HCT116 (cell line): Measurements from ENCODE around the gene SLC12A7.

Experiments used
- EGR1 ChIP-seq: IDR thresholded peaks from 2 replicates; pipeline ENCODE4 v1.6.1; 2012; ENCODE audit warnings: low read depth
- FOSL1 ChIP-seq: IDR thresholded peaks from 2 replicates; pipeline ENCODE4 v1.6.1; 2012; ENCODE audit warnings: low read depth
- JUND ChIP-seq: IDR thresholded peaks from 2 replicates; pipeline ENCODE4 v1.6.1; 2012
- POLR2A ChIP-seq: IDR thresholded peaks from 2 replicates; pipeline ENCODE4 v1.7.0; 2011; ENCODE audit warnings: borderline replicate concordance; ENCODE audit not compliant: insufficient read depth, insufficient read length; ENCODE audit errors: extremely low read depth
- RAD21 ChIP-seq: IDR thresholded peaks from 2 replicates; pipeline ENCODE4 v1.6.1; 2012; ENCODE audit warnings: low read depth, mild to moderate bottlenecking
- SIN3A ChIP-seq: IDR thresholded peaks from 2 replicates; pipeline ENCODE4 v1.6.1; 2012; ENCODE audit warnings: low read depth
- SP1 ChIP-seq: IDR thresholded peaks from 2 replicates; pipeline ENCODE4 v1.6.1; 2012; ENCODE audit warnings: low read depth
- SRF ChIP-seq: IDR thresholded peaks from 2 replicates; pipeline ENCODE4 v1.6.1; 2012; ENCODE audit warnings: low read depth
- YY1 ChIP-seq: IDR thresholded peaks from 2 replicates; pipeline ENCODE4 v1.6.1; 2011; ENCODE audit warnings: low read length, low read depth, moderate library complexity, mild to moderate bottlenecking; ENCODE audit not compliant: insufficient replicate concordance; ENCODE audit errors: extremely low read depth
- TF ChIP-seq, protein P1 (sequence below), 3 experiments: fragments of 200-600 bp in 1 of 3; sonication (generic) in 1 of 3; IDR thresholded peaks in 2 of 3; conservative IDR thresholded peaks in 1 of 3; 2 replicates each; pipeline ENCODE4 v1.5.1; 2012 to 2017; ENCODE audit warnings: low read depth in 2 of 3, low read length in 2 of 3, antibody characterized with exemption in 1 of 3, borderline replicate concordance in 1 of 3, control low read depth in 1 of 3, mild to moderate bottlenecking in 1 of 3, mixed read lengths in 1 of 3, mixed run types in 1 of 3, moderate library complexity in 1 of 3; ENCODE audit not compliant: insufficient read depth in 1 of 3
- TF ChIP-seq, protein P2 (sequence below): IDR thresholded peaks from 2 replicates; pipeline ENCODE4 v1.6.1; 2012; ENCODE audit warnings: low read depth
- TF ChIP-seq, protein P3 (sequence below): IDR thresholded peaks from 2 replicates; pipeline ENCODE4 v1.6.1; 2012
- TF ChIP-seq, protein P4 (sequence below): IDR thresholded peaks from 2 replicates; pipeline ENCODE4 v1.6.1; 2012

DNA sequence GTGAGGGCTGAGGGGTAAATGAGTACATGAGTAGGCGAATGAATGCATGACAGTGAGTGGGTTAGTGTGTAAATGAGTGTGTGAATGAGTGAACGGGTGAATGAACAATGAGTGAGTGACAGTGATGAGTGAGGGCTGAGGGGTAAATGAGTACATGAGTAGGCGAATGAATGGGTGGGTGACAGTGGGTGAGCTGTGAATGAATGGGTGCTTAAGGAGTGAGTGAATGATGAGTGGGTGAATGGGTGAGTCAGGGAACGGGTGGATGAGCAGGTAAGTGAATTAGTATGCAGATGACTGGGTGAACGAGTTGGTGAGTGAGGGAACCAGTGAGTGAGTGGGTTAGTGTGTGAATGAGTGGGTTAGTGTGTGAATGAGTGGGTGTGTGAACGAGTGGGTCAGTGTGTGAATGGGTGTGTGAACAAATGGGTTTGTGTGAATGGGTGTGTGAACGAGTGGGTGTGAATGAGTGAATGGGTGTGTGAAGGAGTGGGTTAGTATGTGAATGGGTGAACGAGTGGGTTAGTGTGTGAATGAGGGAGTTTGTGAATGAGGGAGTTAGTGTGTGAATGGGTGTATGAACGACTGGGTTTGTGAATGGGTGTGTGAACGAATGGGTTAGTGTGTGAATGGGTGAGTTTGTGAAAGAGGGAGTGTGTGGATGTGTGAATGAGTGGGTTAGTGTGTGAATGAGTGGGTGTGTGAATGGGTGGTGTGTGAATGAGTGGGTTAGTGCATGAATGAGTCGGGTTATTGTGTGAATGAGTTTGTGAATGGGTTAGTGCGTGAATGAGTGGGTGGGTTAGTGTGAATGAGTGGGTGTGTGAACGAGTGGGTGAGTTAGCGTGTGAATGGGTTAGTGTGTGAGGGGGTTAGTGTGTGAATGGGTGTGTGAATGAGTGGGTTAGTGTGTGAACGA is 70.4 kb downstream of the SLC12A7 start:
- TF ChIP-seq, protein P1, sequence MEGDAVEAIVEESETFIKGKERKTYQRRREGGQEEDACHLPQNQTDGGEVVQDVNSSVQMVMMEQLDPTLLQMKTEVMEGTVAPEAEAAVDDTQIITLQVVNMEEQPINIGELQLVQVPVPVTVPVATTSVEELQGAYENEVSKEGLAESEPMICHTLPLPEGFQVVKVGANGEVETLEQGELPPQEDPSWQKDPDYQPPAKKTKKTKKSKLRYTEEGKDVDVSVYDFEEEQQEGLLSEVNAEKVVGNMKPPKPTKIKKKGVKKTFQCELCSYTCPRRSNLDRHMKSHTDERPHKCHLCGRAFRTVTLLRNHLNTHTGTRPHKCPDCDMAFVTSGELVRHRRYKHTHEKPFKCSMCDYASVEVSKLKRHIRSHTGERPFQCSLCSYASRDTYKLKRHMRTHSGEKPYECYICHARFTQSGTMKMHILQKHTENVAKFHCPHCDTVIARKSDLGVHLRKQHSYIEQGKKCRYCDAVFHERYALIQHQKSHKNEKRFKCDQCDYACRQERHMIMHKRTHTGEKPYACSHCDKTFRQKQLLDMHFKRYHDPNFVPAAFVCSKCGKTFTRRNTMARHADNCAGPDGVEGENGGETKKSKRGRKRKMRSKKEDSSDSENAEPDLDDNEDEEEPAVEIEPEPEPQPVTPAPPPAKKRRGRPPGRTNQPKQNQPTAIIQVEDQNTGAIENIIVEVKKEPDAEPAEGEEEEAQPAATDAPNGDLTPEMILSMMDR (IDR thresholded peaks at IDR 0.05 in 2 of 3, conservative IDR thresholded peaks at IDR 0.05 in 1 of 3; ENCODE audit: borderline replicate concordance in 1 of 3, insufficient read depth in 1 of 3, low read depth in 2 of 3, low read length in 2 of 3): no peak
- TF ChIP-seq SIN3A: no peak
- no peak for TF ChIP-seq SRF
- TF ChIP-seq, protein P2, sequence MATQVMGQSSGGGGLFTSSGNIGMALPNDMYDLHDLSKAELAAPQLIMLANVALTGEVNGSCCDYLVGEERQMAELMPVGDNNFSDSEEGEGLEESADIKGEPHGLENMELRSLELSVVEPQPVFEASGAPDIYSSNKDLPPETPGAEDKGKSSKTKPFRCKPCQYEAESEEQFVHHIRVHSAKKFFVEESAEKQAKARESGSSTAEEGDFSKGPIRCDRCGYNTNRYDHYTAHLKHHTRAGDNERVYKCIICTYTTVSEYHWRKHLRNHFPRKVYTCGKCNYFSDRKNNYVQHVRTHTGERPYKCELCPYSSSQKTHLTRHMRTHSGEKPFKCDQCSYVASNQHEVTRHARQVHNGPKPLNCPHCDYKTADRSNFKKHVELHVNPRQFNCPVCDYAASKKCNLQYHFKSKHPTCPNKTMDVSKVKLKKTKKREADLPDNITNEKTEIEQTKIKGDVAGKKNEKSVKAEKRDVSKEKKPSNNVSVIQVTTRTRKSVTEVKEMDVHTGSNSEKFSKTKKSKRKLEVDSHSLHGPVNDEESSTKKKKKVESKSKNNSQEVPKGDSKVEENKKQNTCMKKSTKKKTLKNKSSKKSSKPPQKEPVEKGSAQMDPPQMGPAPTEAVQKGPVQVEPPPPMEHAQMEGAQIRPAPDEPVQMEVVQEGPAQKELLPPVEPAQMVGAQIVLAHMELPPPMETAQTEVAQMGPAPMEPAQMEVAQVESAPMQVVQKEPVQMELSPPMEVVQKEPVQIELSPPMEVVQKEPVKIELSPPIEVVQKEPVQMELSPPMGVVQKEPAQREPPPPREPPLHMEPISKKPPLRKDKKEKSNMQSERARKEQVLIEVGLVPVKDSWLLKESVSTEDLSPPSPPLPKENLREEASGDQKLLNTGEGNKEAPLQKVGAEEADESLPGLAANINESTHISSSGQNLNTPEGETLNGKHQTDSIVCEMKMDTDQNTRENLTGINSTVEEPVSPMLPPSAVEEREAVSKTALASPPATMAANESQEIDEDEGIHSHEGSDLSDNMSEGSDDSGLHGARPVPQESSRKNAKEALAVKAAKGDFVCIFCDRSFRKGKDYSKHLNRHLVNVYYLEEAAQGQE: no peak
- no peak for TF ChIP-seq JUND
- TF ChIP-seq, protein P3, sequence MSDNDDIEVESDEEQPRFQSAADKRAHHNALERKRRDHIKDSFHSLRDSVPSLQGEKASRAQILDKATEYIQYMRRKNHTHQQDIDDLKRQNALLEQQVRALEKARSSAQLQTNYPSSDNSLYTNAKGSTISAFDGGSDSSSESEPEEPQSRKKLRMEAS: no peak
- TF ChIP-seq POLR2A: no peak
- TF ChIP-seq EGR1: no peak
- no peak for TF ChIP-seq FOSL1
- no peak for TF ChIP-seq YY1
- TF ChIP-seq, protein P4, sequence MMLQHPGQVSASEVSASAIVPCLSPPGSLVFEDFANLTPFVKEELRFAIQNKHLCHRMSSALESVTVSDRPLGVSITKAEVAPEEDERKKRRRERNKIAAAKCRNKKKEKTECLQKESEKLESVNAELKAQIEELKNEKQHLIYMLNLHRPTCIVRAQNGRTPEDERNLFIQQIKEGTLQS: no peak
- no peak for TF ChIP-seq RAD21
- TF ChIP-seq SP1: no peak
